H1 (cell line): Measurements from ENCODE around the gene PSMD12. TPM values are rescaled to one million over a fixed set of nuclear protein-coding genes. Genes with fewer than 3 reads are reported as not detected.
A peak's percentile ranks its signal among the peaks of the same experiment; 100 is the strongest.

Experiments used
- ASH2L ChIP-seq: fragments of 200-600, 300-600 bp; sonication (generic); IDR thresholded peaks from one replicate; pipeline ENCODE4 v1.7.1; 2017; ENCODE audit warnings: low read length
- ATF3 ChIP-seq: IDR thresholded peaks from 2 replicates; pipeline ENCODE4 v1.6.1; 2011; ENCODE audit warnings: low read depth, mild to moderate bottlenecking, low read length; ENCODE audit not compliant: insufficient read depth
- CBX8 ChIP-seq: fragments of 300-800, 300-1000 bp; sonication (generic); IDR thresholded peaks from 2 replicates; pipeline ENCODE4 v1.7.1; 2016; ENCODE audit warnings: low read depth, low read length, borderline replicate concordance
- GABPA ChIP-seq: IDR thresholded peaks from 2 replicates; pipeline ENCODE4 v1.6.1; 2011; ENCODE audit warnings: mild to moderate bottlenecking, low read length, moderate library complexity, borderline replicate concordance; ENCODE audit not compliant: insufficient read depth
- NANOG ChIP-seq: IDR thresholded peaks from 2 replicates; pipeline ENCODE4 v1.6.1; 2011; ENCODE audit warnings: low read length, low read depth, mild to moderate bottlenecking, inconsistent platforms; ENCODE audit not compliant: insufficient read depth, poor library complexity, severe bottlenecking
- PHF8 ChIP-seq: fragments of 200-600 bp; sonication (generic); conservative IDR thresholded peaks from 2 replicates; pipeline ENCODE4 v1.7.1; 2012; ENCODE audit warnings: low read depth, mild to moderate bottlenecking, inconsistent platforms, low read length, moderate library complexity
- RAD21 ChIP-seq, 2 experiments: IDR thresholded peaks in 1 of 2; conservative IDR thresholded peaks in 1 of 2; 2 replicates each; pipeline ENCODE4 v1.6.1; 2011; ENCODE audit warnings: low read depth in 2 of 2, low read length in 2 of 2, improper control_type of control experiment in 1 of 2, inconsistent platforms in 1 of 2, mild to moderate bottlenecking in 1 of 2, moderate library complexity in 1 of 2
- RFX5 ChIP-seq: IDR thresholded peaks from 2 replicates; pipeline ENCODE4 v1.6.1; 2011; ENCODE audit warnings: low read depth, low read length, improper control_type of control experiment, borderline replicate concordance
- SP2 ChIP-seq: IDR thresholded peaks from 2 replicates; pipeline ENCODE4 v1.6.1; 2012; ENCODE audit warnings: mild to moderate bottlenecking, low read length, inconsistent platforms
- TAF7 ChIP-seq: optimal IDR thresholded peaks from 2 replicates; pipeline ENCODE3; 2011; ENCODE audit warnings: low read depth, mild to moderate bottlenecking, inconsistent platforms, low read length, moderate library complexity, borderline replicate concordance
- TBP ChIP-seq: IDR thresholded peaks from 2 replicates; pipeline ENCODE4 v1.6.1; 2011; ENCODE audit warnings: low read depth, low read length, improper control_type of control experiment
- polyA plus RNA-seq, 7 experiments: library from polyadenylated mRNA; depleted of rRNA in 3 of 7; stranded (reverse) in 5 of 7; unstranded in 2 of 7; fragments of >200 nt in 5 of 7; fragments of 200-250 nt in 2 of 7; gene quantifications; 1 replicate in 5 of 7; 2 replicates in 1 of 7; 4 replicates in 1 of 7; pipeline versions ENCODE4 v1.2.1 to v1.2.3, GENCODE V29; 2011 to 2013; ENCODE audit warnings: missing spikeins in 2 of 7, mixed read lengths in 2 of 7
- total RNA-seq: library from RNA; stranded (reverse); fragmentation: NEBNext Ultra II Directional; extraction: Animal tissue kit (Norgen Biotek cat#: 25700); gene quantifications from 2 replicates; pipeline ENCODE4 v1.2.1, GENCODE V29; 2021
- TF ChIP-seq, protein P1 (sequence below), 3 experiments: IDR thresholded peaks; 1 replicate in 2 of 3; 2 replicates in 1 of 3; pipeline versions ENCODE4 v1.5.1 to v1.6.1; 2011; ENCODE audit warnings: low read length in 3 of 3, mild to moderate bottlenecking in 3 of 3, inconsistent platforms in 2 of 3, low read depth in 1 of 3, moderate library complexity in 1 of 3; ENCODE audit not compliant: insufficient read depth in 1 of 3; ENCODE audit errors: control extremely low read depth in 1 of 3

The PSMD12 gene
- total and polyA plus RNA-seq, 2 of the 8 experiments (the other 6 are each of a cell fraction or from before 2014, with no cell fraction given): 14.0 to 82.4 TPM

- TF ChIP-seq CBX8 (no peak), TAF7 (peak; percentile 24), SP2 (no peak), PHF8 (peak; percentile 10; the same call in 1 of the 2 replicates), RFX5 (no peak), ATF3 (no peak), NANOG (no peak), RAD21 (IDR thresholded peaks at IDR 0.05 in 1 of 2, conservative IDR thresholded peaks at IDR 0.05 in 1 of 2; ENCODE audit: low read depth in 2 of 2, low read length in 2 of 2) (no peak), TBP (no peak), ASH2L (peak; percentile 4), GABPA (no peak)
- TF ChIP-seq, protein P1, sequence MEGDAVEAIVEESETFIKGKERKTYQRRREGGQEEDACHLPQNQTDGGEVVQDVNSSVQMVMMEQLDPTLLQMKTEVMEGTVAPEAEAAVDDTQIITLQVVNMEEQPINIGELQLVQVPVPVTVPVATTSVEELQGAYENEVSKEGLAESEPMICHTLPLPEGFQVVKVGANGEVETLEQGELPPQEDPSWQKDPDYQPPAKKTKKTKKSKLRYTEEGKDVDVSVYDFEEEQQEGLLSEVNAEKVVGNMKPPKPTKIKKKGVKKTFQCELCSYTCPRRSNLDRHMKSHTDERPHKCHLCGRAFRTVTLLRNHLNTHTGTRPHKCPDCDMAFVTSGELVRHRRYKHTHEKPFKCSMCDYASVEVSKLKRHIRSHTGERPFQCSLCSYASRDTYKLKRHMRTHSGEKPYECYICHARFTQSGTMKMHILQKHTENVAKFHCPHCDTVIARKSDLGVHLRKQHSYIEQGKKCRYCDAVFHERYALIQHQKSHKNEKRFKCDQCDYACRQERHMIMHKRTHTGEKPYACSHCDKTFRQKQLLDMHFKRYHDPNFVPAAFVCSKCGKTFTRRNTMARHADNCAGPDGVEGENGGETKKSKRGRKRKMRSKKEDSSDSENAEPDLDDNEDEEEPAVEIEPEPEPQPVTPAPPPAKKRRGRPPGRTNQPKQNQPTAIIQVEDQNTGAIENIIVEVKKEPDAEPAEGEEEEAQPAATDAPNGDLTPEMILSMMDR (IDR thresholded peaks at IDR 0.05; ENCODE audit: control extremely low read depth in 1 of 3, insufficient read depth in 1 of 3, low read depth in 1 of 3, low read length in 3 of 3): peak in 2 of 3 experiments; percentile 13 to 22; a peak in 3 of 4 replicates
- TF ChIP-seq, all 59 proteins: peak for 7
Observed at GRCh38 chr17:67377488-67378453, 11.4 kb upstream of the PSMD12 start (continued).
